GM12878 (cell line): Measurements from ENCODE around the gene FBXO38. TPM values are rescaled to one million over a fixed set of nuclear protein-coding genes. Genes with fewer than 3 reads are reported as not detected.
A peak's percentile ranks its signal among the peaks of the same experiment; 100 is the strongest.

ENCODE experiments used
- ATAC-seq: fragments of 200-7000 bp; cut with Tn5 transposase; 3 replicates; pipeline ENCODE4 v1.9.1; 2020; ENCODE audit warnings: mild to moderate bottlenecking, moderate library complexity
- BruUV-seq: library from RNA; stranded (reverse); fragments of 400-500 nt; replicated peaks from 2 replicates; lab custom pipeline; 2021; lab: Mats Ljungman, UMichigan
- CTCF ChIA-PET: fragments of 300-600 bp; sonication (Branson Sonifier 250); formaldehyde crosslinking; extraction: SDS; loops from one replicate; lab custom pipeline; 2021; ENCODE audit warnings: inconsistent platforms; lab: Yijun Ruan, JAX
- POLR2A ChIA-PET: fragments of 350-600 bp; formaldehyde crosslinking; extraction: SDS; loops from one replicate; lab custom pipeline; 2021; ENCODE audit warnings: inconsistent platforms; lab: Charles Lee
- RAD21 ChIA-PET: fragments of 300-600 bp; sonication (Branson Sonifier 250); formaldehyde crosslinking; loops from one replicate; lab custom pipeline; 2023; ENCODE audit warnings: antibody characterized with exemption; ENCODE audit not compliant: unreplicated experiment; lab: Charles Lee
- SMC1A ChIA-PET: fragments of 300-600 bp; sonication (Branson Sonifier 250); formaldehyde crosslinking; loops from one replicate; lab custom pipeline; 2023; ENCODE audit not compliant: unreplicated experiment, uncharacterized antibody; lab: Charles Lee
- DNase-seq: peaks from one replicate; pipeline ENCODE4 v3.0.0-alpha.2; 2011; ENCODE audit warnings: low read depth, low spot score
- FAIRE-seq: peaks from 3 replicates; lab custom pipeline; 2011; peaks lifted over from hg19 to GRCh38; lab: Jason Lieb, UNC
- H2AFZ ChIP-seq: 2 replicates; pipeline ENCODE4 v1.6.0; 2011; ENCODE audit warnings: low read depth, low read length, control low read depth; ENCODE audit not compliant: control insufficient read depth
- H3K27ac ChIP-seq: 2 replicates; pipeline ENCODE4 v1.5.1; 2011; ENCODE audit warnings: control low read depth; ENCODE audit not compliant: control insufficient read depth, insufficient read depth
- H3K27me3 ChIP-seq, 2 experiments: replicated peaks in 1 of 2; 2 replicates each; pipeline versions ENCODE4 v1.6.0 to v1.6.1; 2011; ENCODE audit warnings: low read length in 1 of 2; ENCODE audit not compliant: control insufficient read depth in 2 of 2, insufficient read depth in 2 of 2
- H3K36me3 ChIP-seq, 2 experiments: 2 replicates each; pipeline ENCODE4 v1.5.1; 2011; ENCODE audit warnings: low read length in 1 of 2; ENCODE audit not compliant: control insufficient read depth in 2 of 2, insufficient read depth in 2 of 2
- H3K4me1 ChIP-seq: 2 replicates; pipeline ENCODE4 v1.6.1; 2011; ENCODE audit warnings: mild to moderate bottlenecking, low read length, moderate library complexity, mixed read lengths; ENCODE audit not compliant: control insufficient read depth, insufficient read depth
- H3K4me2 ChIP-seq: 2 replicates; pipeline ENCODE4 v1.6.0; 2011; ENCODE audit warnings: control low read depth; ENCODE audit not compliant: control insufficient read depth, insufficient read depth
- H3K4me3 ChIP-seq: fragments of 200-600 bp; sonication (generic); 2 replicates; pipeline ENCODE4 v1.5.1; 2016
- H3K79me2 ChIP-seq: 2 replicates; pipeline ENCODE4 v1.6.0; 2011; ENCODE audit warnings: low read length; ENCODE audit not compliant: control insufficient read depth, insufficient read depth
- H3K9ac ChIP-seq: 2 replicates; pipeline ENCODE4 v1.8.0; 2011; ENCODE audit warnings: low read length, control low read depth, mixed read lengths; ENCODE audit not compliant: control insufficient read depth, insufficient read depth
- H3K9me3 ChIP-seq: replicated peaks from 3 replicates; pipeline ENCODE4 v1.5.1; 2011; ENCODE audit warnings: mild to moderate bottlenecking, low read length; ENCODE audit not compliant: control insufficient read depth, insufficient read depth
- H4K20me1 ChIP-seq: 2 replicates; pipeline ENCODE4 v1.6.0; 2011; ENCODE audit not compliant: control insufficient read depth, insufficient read depth
- BRCA1 ChIP-seq: IDR thresholded peaks from 2 replicates; pipeline ENCODE4 v1.6.1; 2011; ENCODE audit warnings: low read depth, low read length, improper control_type of control experiment
- ESRRA ChIP-seq: IDR thresholded peaks from 2 replicates; pipeline ENCODE4 v1.6.1; 2012; ENCODE audit warnings: mild to moderate bottlenecking, low read length, improper control_type of control experiment
- IRF4 ChIP-seq: IDR thresholded peaks from 2 replicates; pipeline ENCODE4 v1.6.1; 2011; ENCODE audit warnings: low read depth, low read length
- JUNB ChIP-seq: IDR thresholded peaks from 2 replicates; pipeline ENCODE4 v1.6.1; 2016; ENCODE audit warnings: antibody characterized with exemption, mild to moderate bottlenecking
- KLF5 ChIP-seq: fragments of 450-650 bp; IDR thresholded peaks from 2 replicates; pipeline ENCODE4 v1.6.1; 2014; ENCODE audit warnings: mild to moderate bottlenecking; ENCODE audit not compliant: partially characterized antibody
- YBX1 ChIP-seq: fragments of 450-650 bp; IDR thresholded peaks from 2 replicates; pipeline ENCODE4 v1.6.1; 2016; ENCODE audit warnings: antibody characterized with exemption
- WGBS: methylation state at CpG from one replicate; pipeline ENCODE4 v1.1.6; 2016; ENCODE audit warnings: low lambda C conversion rate; ENCODE audit not compliant: insufficient replicate concordance, insufficient coverage; ENCODE audit errors: missing lambda C conversion rate; 5-methylcytosine and 5-hydroxymethylcytosine counted together
- in situ Hi-C: fragments of 300-500 bp; cut with MboI; formaldehyde crosslinking; loops from 9 replicates; pipeline ENCODE4 v1.14.3; 2018; ENCODE audit warnings: mixed read lengths
- intact Hi-C: fragments of 100-400 bp; cut with micrococcal nuclease; formaldehyde crosslinking; loops from one replicate; pipeline ENCODE4 v1.14.2; 2022; ENCODE audit not compliant: unreplicated experiment
- polyA plus RNA-seq, 11 experiments: library from polyadenylated mRNA; depleted of rRNA in 4 of 11; unstranded in 6 of 11; stranded (reverse) in 5 of 11; fragments of >200 nt; fragmentation: Nextera tagmentation in 4 of 11; fragmentation: Illumina TruSeq in 1 of 11; extraction: Ambion mirVana in 4 of 11; extraction: Trizol in 1 of 11; gene quantifications; 1 replicate in 1 of 11; 2 replicates in 10 of 11; pipeline versions ENCODE4 v1.2.1 to v1.2.3, GENCODE V29; 2011 to 2016; ENCODE audit warnings: inconsistent platforms in 2 of 11, missing spikeins in 2 of 11, low read depth in 1 of 11
- total RNA-seq, 4 experiments: library from RNA; depleted of rRNA in 3 of 4; stranded (reverse); fragments of >200 nt in 3 of 4; fragmentation: Illumina TruSeq in 1 of 4; extraction: Trizol in 1 of 4; gene quantifications; 2 replicates each; pipeline versions ENCODE4 v1.2.1 to v1.2.3, GENCODE V29; 2013 to 2021

Gene FBXO38
- total and polyA plus RNA-seq, 10 of the 15 experiments (the other 5 are each of a cell fraction or from before 2014, with no cell fraction given) = 9.1 to 44.6 (median 28.3) TPM

DNA sequence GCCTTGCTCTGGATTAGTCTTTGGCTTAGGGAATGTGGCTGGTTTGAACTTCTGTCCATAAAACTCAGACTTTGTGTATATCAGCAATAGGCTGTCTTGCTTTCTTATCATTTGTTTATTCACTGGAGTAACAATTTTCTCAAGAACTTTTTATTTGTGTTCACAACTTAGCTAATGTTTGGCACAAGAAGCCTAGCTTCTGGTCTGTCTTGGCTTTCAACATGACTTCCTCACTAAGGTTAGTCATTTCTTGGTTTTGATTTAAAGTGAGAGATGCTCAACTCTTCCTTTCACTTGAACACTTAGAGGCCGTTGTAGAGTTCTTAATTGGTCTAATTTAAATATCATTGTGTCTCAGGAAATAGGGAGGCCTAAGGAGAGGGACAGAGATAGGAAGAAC, 4.9 kb downstream of the FBXO38 start:
- Histone ChIP-seq H3K4me3 (no peak overlapping the region), H3K4me1 (peaks cover 5% of the 10 kb centered on the region), H3K9ac (no peak overlapping the region), H3K27ac (no peak overlapping the region), H3K27me3 (no peaks in the 10 kb centered on the region), H2AFZ (no peak overlapping the region), H3K79me2 (peaks cover 56% of the 10 kb centered on the region), H3K4me2 (peak overlapping the region; percentile 46; the same call in 1 of the 2 replicates), H3K9me3 (no peaks in the 10 kb centered on the region), H3K36me3 (0 out of 4 replicates have a peak, but pooled peaks cover 0 to 2% of the 10 kb centered on the region in 2 experiments), H4K20me1 (no peaks in the 10 kb centered on the region)
- POLR2A ChIA-PET = interaction anchor here (1.2 kb wide), 1 partner anchor 10 kb away, joined by 3 read pairs; no protein-coding TSS in a partner anchor
- RAD21 ChIA-PET = interaction anchor here (1.5 kb wide), 1 partner anchor 16 kb away, joined by 3 read pairs; no protein-coding TSS in a partner anchor
- CTCF ChIA-PET = interaction anchor here (1.1 to 1.3 kb wide), 2 partner anchors 14 to 30 kb away, joined by 4 read pairs; no protein-coding TSS in a partner anchor
- ATAC-seq (no peak), FAIRE-seq (peak; percentile 49), DNase-seq (no peak)
- SMC1A ChIA-PET = interaction anchor here (0.6 to 1.0 kb wide), 3 partner anchors 13 to 1104 kb away, joined by 3 to 4 read pairs (median 4); no protein-coding TSS in a partner anchor
- BruUV-seq = no TSS peak
- in situ Hi-C loops (no loop called here), intact Hi-C loops (no loop called here)
- TF ChIP-seq KLF5 (no peak), JUNB (peak; percentile 34)
- WGBS = 0% methylated on average over 1 of the region's 1 CpG

DNA sequence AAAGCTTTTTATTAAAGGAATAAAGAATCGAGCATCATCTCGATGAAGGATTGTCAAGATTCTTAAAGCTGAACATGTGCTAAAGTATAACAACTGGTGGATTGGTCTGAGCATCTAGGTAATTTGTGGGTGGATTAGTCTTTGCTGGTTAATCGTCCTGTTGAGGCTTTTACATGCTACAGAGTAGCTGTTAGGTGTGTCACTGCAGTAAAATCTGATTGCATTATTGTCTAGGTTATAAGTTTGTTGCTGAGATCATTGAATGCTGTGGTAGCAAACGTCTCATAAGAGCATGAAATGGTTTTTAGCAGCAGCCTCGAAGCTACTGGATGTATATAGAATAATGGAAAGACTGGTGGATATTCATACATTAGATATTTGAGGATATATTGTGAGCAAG, 7.2 kb downstream of the FBXO38 start:
- Histone ChIP-seq H3K27ac (no peak overlapping the region), H4K20me1 (no peaks in the 10 kb centered on the region), H3K4me1 (no peaks in the 10 kb centered on the region; the same call in 1 of the 2 replicates), H3K79me2 (peaks cover 35% of the 10 kb centered on the region), H3K9ac (no peak overlapping the region), H3K4me2 (no peak overlapping the region), H3K9me3 (no peaks in the 10 kb centered on the region), H3K4me3 (no peak overlapping the region), H3K27me3 (no peaks in the 10 kb centered on the region), H3K36me3 (peaks cover 0 to 8% of the 10 kb centered on the region in 2 experiments; a peak in 1 of 4 replicates), H2AFZ (no peak overlapping the region)
- ChIA-PET POLR2A (no interaction called here), RAD21 (no interaction called here), SMC1A (no interaction called here), CTCF (interaction anchor here (1.0 to 2.6 kb wide), 4 partner anchors 10 to 52 kb away, joined by 3 to 8 read pairs (median 4); no protein-coding TSS in a partner anchor)
- in situ Hi-C loops (no loop called here), intact Hi-C loops (no loop called here)
- no peak for ATAC-seq
- no peak for FAIRE-seq
- no TSS peak for BruUV-seq
- WGBS = 69% methylated on average over 5 of the region's 5 CpGs
- no peak for DNase-seq
- TF ChIP-seq ESRRA = no peak
- no peak for TF ChIP-seq IRF4
- TF ChIP-seq BRCA1 = no peak
- no peak for TF ChIP-seq YBX1
